Measurements from ENCODE around the gene ST7L. TPM values are rescaled to one million over a fixed set of nuclear protein-coding genes. Genes with fewer than 3 reads are reported as not detected.

The ST7L gene
- total and polyA plus RNA-seq, 12 donors: 9.2 to 22.2 (median 13.9) TPM

DNA sequence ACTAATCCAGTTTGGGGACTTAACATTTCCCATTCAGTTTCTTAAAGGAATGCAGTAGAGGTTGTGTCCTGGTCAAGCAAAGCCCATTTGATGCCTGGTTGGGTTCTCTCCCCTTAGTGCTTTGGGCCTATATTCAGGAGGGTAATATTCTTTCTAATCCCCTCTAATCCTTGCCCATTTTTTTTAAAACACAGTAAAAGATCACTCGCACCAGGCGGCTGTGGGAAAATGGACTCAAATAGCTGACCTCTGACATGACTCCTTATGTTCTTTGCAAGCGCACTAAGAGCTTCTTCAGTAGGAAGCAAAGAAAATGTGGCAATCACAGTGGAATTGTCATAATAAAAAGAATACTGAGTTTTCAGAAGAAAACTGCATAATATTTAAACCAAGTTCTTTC is 60.3 kb downstream of the ST7L start:
- 83 to 92% methylated on average over 3 of the region's 3 CpGs for WGBS, 2 donors
- Histone ChIP-seq H3K4me1 (no peaks in the 10 kb centered on the region), H3K9me3 (no peaks in the 10 kb centered on the region), H3K27ac (no peak overlapping the region), H3K27me3 (no peaks in the 10 kb centered on the region), H3K4me3 (no peak overlapping the region), H3K36me3 (peaks cover 0 to 77% (median 13%) of the 10 kb centered on the region in 9 donors)
- ATAC-seq: no peak
- TF ChIP-seq, protein P1, sequence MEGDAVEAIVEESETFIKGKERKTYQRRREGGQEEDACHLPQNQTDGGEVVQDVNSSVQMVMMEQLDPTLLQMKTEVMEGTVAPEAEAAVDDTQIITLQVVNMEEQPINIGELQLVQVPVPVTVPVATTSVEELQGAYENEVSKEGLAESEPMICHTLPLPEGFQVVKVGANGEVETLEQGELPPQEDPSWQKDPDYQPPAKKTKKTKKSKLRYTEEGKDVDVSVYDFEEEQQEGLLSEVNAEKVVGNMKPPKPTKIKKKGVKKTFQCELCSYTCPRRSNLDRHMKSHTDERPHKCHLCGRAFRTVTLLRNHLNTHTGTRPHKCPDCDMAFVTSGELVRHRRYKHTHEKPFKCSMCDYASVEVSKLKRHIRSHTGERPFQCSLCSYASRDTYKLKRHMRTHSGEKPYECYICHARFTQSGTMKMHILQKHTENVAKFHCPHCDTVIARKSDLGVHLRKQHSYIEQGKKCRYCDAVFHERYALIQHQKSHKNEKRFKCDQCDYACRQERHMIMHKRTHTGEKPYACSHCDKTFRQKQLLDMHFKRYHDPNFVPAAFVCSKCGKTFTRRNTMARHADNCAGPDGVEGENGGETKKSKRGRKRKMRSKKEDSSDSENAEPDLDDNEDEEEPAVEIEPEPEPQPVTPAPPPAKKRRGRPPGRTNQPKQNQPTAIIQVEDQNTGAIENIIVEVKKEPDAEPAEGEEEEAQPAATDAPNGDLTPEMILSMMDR (IDR thresholded peaks at IDR 0.05): no peak
- DNase-seq: no peak
- intact Hi-C loops (cut with DNase I): no loop called here

DNA sequence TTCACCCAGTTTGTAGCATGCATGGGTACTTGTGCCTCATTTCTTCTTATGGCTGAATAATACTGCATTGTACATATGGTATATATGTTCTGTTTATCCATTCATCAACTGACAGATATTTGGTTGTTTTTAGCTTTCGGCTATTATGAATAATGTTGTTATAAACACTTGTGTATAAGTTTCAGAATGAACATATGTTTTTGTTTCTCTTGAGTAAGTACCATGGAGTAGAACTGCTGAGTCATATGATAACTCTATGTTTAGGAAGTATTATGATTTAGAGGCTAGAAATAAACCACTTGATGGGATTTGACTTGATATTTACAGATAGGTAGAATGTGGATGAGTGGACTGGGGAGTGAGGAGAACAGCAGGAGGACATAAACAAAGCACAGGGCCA is 61.6 kb downstream of the ST7L start:
- no peaks in the 10 kb centered on the region for H3K27me3 ChIP-seq
- H3K27ac ChIP-seq: no peak overlapping the region
- peak in 1 of 8 donors; percentile 19 for ATAC-seq

DNA sequence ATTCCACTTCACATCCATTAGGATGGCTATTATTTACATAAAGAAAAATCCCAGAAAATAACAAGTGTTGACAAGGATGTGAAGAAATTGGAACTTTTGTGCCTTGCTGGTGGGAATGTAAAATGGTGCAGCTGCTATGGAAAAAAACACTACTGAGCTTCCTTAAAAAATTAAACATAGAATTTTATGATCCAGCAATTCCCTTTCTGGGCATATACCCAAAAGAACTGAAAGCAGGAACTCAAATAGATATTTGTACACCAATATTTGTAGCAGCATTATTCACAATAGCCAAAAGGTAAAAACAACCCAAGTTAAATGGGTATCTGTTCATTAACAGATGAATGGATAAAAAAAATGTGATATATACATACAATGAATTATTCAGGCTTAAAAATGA is 64.5 kb downstream of the ST7L start:
- Histone ChIP-seq H3K36me3 (peaks cover 0 to 66% (median 13%) of the 10 kb centered on the region in 9 donors), H3K27ac (no peak overlapping the region), H3K27me3 (no peaks in the 10 kb centered on the region), H3K4me1 (no peaks in the 10 kb centered on the region), H3K9me3 (no peaks in the 10 kb centered on the region), H3K4me3 (no peak overlapping the region)
- TF ChIP-seq, protein P1 (IDR thresholded peaks at IDR 0.05): no peak
- intact Hi-C loops (cut with DNase I): no loop called here
- DNase-seq: no peak
- no peak for ATAC-seq

More for the DNA sequence above, 61.6 kb downstream of the ST7L start:
- TF ChIP-seq, protein P1 (IDR thresholded peaks at IDR 0.05): no peak
- DNase-seq: no peak
- intact Hi-C loops (cut with DNase I): no loop called here
- Histone ChIP-seq H3K4me1 (no peaks in the 10 kb centered on the region), H3K36me3 (peaks cover 0 to 75% (median 13%) of the 10 kb centered on the region in 9 donors), H3K9me3 (no peaks in the 10 kb centered on the region), H3K4me3 (no peak overlapping the region)
- WGBS, 2 donors: 88 to 96% methylated on average over 1 of the region's 1 CpG

DNA sequence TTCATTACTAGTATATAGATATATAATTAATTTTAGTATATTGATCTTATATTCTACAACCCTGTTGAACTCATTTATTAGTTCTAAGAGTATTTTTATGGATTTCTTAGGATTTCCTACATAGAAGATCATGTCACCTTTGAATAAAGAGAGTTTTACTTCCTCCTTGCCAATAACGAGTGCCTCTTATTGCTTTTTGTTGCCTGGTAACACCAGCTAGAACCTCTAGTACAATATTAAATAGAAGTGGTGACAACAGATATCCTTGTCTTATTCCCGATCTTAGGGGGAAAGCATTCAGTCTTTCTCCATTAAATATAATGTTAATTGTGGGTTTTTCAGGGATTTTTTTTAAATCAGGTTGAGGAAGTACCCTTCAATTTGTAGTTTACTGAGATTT is 69.4 kb downstream of the ST7L start:
- DNase-seq (no peak), ATAC-seq (no peak)
- Histone ChIP-seq H3K4me3 (no peak overlapping the region), H3K36me3 (peaks cover 0 to 84% (median 10%) of the 10 kb centered on the region in 9 donors), H3K4me1 (peaks cover 0 to 7% (median 0%) of the 10 kb centered on the region in 9 donors), H3K9me3 (no peaks in the 10 kb centered on the region), H3K27me3 (no peaks in the 10 kb centered on the region), H3K27ac (no peak overlapping the region)
- TF ChIP-seq, protein P1 (IDR thresholded peaks at IDR 0.05): no peak
- WGBS, 2 donors: 86 to 88% methylated on average over 2 of the region's 2 CpGs
- intact Hi-C loops (cut with DNase I): no loop called here

All from heart right ventricle (tissue), 16 donors.